Stimulated activated CD8-positive, alpha-beta memory T cell treated with anti-CD3 and anti-CD28 coated beads, Interleukin-12 subunit alpha, Interleukin-12 subunit beta, amount 100 ng/mL, for 4 hours (primary cell): ENCODE results near the gene PREP.
"Not testable (repeated sequence)": the region's sequence is repeated elsewhere in the genome, so short reads cannot be mapped to it uniquely, and the experiment has no call there.

Experiments used
- DNase-seq: peaks from one replicate; pipeline ENCODE4 v3.0.0-alpha.2; 2020; ENCODE audit warnings: low read depth

Gene PREP

DNA sequence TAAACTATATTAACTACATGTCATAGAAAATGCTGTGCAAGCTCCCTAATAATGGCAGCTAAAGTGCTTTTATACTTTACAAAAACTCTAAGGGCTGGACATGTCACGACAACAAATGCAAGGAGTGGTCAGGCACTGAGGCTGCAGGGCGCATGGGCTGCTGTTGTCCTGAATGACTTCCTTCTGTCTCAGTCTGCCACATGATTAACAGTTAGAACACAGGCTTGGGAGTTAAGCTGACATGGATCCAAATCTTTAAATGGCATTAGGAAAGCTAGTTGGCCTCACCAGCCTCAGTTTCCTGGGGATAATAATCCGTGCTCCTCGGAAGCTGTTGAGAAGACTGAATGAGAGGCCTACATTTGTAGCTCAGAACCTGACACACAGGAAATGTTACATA lies 57.4 kb downstream of the PREP start:
- no peak for DNase-seq

DNA sequence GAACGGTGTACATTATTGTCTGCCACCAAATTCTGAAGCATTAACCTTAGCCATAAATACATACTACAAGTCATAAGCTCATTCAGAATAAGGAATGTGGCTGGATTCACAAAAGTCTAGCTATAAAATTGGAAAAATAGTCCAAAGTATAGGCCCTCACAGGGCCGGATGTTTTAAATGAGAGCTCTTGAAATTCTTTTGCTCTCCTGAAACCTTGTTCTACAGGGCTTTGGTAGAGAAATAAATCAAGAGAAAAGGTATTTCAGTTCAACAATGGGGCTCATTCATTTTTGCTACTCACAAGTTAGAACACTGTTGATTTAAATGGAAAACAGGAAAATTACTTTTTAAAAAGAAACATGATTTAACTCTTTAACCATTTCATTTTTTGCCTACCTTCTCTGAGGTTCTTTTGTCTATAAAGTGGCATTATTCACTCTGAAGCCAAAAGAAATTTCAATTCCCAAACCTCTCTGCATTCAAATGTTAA lies 58.0 kb downstream of the PREP start:
- no peak for DNase-seq

DNA sequence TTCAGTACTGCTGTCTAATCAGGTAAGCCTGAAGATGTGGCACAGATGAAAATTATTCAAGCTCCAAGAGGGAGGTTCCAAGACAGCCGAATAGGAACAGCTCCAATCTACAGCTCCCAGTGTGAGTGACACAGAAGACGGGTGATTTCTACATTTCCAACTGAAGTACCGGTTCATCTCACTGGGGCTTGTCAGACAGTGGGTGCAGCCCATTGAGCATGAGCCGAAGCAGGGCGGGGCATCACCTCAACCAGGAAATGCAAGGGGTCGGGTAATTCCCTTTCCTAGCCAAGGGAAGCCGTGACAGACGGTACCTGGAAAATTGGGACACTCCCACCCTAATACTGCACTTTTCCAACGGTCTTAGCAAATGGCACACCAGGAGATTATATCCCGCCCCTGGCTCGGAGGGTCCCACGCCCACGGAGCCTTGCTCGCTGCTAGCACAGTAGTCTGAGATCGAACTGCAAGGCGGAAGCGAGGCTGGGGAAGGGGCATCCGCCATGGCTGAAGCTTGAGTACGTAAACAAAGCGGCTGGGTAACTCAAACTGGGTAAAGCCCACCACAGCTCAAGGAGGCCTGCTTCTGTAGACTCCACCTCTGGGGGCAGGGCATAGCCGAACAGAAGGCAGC lies 64.4 kb downstream of the PREP start:
- DNase-seq: not testable (repeated sequence)

DNA sequence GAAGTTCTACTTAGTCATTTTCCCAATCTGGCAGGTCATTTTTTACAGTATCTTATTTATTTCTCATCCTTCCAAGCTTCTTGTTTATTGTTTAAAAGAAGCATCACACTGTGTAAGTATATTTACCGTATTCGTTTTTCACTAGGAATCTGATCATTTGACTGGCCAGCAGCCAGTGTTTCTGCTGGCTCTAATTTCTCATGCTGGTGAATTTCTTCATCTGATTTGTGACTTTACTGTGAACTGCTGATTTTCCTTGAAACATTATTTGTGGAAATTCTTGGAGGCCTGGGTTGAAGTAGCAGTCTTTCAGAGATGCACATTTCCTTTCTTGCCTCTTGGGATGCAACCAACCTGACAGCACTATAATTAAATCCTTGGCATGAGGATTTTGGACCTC lies 65.9 kb downstream of the PREP start:
- DNase-seq: no peak

DNA sequence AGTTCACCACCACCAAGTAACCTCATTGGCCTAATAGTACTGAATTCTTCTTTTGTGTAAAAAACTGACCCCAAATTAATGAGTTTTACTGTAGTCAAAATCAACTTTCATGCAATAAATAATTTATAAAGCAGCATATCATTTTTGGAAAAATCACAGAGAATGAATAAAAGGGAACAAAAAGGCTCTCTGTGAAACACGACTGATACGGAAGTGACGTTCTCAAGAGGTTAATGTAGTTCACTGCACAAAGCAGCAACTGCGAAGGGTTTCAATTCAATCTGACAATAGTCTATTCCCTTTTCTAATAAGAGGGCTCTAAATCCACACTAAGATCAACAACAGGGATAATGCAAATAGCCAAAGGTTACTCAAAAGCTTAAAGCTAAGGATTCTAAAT lies 70.3 kb downstream of the PREP start:
- DNase-seq: no peak

DNA sequence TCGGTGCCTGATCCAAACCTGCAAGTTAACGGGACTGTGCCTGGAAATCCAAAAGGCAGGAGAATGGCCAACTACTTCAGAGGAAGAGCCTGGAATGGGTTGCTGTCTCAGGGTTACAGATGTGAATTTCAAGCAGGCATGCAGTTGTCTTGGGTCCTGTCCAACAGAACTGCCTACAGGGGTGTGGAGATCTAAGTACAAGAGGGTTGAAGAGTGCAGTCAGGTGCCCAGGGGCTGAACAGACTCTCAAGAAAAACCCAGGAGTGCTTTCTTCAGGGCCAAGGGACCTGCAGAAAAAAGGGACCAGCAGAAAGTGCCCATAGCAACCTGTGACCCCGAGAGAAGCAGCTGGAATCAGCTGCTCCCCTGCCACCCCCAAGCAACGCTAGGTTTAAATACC lies 71.0 kb downstream of the PREP start:
- DNase-seq: no peak

DNA sequence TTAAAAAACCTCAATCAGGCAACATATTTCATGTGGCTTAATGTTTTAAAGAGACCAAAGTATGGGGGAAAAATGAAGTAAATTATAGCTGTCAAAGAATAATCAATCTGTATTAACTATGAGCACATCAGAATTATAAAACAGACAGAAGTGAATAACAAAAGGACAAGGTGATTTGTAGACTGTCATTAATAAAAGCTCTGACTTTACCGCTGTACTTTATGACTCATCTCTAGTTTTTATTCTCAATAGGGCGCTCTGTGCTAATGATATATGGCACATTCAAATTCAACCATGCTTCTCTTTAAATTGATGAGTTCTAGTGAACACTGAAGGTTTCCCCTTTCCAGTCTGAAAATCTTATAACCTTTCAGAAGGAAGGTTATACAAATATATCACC lies 72.0 kb downstream of the PREP start:
- DNase-seq: no peak

DNA sequence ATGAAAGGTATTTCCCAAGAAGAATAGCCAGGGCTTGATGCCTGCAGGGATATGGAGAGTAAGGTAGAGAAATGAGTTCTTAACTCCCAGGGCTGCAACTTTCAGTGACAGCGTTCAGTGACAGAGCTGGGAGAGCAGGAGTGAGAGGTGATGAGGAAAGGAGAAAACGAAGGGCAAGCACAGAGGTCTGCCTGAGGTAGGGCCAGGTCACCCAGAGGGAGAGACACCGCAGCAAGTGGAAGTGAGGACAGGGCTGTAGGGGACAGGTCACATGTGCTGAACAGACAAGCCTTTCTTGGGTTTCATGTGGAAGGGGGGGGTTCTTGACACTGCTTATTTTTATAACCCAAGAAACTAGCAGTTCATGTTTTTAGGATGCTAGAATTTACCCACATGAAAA lies 72.5 kb downstream of the PREP start:
- DNase-seq: no peak

DNA sequence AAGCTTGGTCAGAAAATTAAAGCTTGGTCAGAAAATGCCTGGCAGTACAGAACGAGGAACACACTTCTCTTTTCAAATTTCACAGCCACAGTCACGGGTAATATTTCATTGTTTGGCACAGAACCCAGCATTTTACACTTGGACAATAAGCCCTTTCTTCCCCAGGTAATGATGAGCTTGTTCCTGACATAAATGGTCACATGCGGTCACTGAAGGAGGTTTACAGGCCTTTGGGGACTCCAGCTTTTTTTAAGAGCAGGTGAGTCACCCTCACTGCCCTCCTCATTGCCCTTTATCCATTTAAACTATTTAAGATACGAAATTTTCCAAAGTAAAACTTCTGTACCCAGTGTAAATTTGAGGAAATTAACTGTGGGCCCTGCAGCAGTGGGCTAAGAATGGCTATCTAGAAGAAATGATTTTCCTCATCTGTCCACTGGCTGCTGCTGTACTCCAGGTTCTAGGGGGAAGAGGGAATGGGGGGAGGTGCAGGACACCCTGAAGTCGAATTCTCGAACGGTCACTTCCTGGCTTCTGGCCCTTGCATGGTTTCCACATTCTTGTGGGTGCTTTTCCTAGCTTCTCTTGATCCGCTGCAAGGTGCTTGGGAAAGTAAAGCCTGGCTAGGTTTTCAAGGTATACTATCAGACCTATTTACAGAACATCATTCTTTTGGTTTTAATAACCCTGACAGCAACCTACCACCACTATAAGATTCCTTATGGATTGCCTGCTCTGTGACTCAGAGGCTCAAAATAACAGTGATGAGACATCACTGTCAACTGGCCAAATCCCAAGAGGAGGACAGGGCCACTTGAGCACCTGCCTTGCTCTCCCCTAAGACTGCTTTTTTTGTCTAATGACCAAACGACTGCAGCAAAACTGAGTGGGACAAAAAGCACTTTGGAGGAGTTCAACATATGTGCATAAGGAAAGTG lies 75.8 kb downstream of the PREP start:
- DNase-seq: no peak

DNA sequence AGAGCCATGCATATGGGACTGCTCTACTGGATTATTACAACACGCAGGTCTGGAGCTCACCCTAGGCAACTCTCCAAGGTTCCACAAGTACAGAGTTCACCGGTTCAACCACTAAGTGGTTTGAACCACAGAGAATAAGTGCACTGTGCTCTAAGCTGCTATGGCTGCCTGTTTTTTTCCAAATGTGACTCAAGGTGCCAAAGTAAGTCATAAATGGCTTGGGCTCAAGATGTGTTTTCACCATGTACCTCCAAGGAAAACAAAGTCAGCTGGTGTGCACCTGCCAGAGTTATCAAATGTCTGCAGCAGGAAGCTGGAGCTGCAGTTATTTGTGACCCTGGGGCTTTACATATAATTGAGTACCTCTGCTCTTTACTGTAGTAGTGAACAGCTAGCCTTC lies 76.7 kb downstream of the PREP start:
- DNase-seq: no peak

DNA sequence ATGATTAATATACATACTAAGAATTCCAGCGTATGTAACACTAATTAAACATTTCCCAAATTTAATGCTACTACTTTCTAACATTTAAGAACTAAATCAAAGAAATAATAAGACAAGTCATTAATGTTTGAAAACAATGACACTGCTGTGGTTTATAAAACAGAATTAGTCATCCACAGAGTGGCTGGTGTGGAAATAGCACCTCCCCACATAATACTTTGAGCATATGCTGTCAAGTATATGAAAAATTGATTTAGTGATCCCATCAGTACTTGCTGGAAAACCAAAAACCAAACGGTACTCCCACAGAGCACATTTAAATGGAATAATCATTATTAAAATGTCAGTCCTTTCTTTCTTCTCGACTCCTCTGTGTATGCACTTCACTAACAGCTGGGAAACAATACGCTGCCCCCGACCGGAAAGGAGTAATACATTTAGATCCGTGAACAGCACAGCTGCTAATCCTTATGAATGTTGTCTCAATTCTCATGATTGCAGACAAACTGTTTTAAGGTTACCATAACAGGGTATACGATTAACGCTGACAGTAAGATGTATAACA lies 78.4 kb downstream of the PREP start:
- no peak for DNase-seq

DNA sequence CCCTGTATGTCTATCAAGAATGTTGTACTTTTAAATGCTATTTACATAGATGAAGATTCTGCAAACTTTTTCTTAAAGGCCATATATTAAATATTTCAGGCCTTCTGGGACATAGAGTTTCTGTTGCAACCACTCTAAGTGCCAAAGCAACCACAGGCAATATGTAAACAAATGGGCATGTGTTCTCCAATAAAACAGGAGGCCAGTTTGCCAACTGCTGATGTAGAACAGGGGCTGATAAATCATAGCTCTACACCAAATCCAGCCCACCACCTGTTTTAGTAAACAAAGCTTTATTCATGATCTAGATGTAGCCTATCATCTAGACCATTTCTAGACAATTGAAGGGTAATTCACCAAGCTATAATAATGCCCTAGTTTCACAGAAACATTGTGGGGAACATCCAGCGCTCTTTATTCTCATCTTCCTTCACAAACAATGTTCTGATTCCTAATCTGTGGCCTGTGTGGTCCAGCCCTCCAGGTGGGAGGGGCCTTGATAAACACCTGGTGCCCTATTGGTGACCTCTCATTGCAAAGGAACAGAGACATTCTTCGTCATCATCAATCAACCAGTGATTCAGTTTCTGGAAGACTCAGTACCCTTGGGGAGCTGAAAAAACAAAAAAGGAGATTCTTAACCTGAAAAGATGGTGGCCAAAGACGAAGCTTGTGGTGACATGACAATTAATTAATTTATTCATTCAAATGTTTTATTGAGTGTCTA lies 80.2 kb downstream of the PREP start:
- no peak for DNase-seq

DNA sequence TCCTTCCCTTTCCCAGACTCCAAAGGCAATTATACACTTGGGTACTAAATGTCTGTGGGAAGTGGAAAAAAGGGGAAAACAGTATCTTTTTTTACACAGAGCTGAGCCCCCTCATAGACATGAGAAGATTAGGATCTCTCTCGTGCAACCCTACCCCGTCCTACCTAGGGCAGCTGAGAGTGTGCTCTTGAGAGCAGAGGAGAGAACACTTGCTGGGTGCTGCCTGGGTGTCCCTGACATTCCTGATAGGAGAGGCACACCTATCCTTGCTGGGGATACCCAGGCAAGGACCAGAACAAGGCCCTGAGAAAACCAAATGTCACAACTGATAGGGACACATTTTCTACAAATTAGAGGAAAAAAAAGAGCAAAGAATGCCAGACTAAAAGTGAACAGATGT lies 81.2 kb downstream of the PREP start:
- no peak for DNase-seq

DNA sequence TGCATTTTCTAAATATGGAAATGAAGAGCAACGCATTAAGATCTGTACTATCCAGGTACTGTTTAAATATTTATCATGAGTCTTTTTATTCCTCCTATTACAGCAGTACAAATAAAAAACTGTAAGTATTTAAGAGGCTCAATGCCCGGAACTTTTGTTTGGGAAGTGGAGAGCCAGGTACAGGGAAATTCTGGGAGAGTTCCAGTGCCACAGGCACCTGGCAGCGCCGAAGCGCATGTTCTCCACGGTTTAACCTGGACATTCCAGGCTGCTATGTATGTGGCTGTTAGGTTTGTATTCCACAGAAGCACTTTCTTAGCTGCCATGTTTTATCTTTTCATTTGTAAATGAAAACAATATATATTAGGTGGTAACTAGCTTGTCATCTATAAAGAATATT lies 81.7 kb downstream of the PREP start:
- no peak for DNase-seq

DNA sequence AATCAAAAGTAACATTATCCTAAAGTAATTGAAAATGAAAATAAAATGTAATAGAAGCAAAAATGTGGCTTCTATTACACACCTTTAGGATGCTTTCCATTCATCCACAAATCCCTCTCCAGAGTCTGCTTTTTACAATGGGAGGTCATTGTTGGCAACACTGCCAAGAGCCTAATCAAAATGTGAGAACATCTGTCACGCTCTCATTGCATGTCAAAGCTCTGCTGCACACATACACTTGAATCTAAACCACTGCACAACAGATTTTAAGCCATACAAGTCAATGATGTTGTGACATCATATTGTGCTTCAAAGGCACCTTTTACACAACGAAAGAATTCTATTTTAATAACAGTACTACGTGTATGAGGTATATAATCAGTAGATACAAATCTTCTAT lies 82.1 kb downstream of the PREP start:
- DNase-seq: no peak

DNA sequence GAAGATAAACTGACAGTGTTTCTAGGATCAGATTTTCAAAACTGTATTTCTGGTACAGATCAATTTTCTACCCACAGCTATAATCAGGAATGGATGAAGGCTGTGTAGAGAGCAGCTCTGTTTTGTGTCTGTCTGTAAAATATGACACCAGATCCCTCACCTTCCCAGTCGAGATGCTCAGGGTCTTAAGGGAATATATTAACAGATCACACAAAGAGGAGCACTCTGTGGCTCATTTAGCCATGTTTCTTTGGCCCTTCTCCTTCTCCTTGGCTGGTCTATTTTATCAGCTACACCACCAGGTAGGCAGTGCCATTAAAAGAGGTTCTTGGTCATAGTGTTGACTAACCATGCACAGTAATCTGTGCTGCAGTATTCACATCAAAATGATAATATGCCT lies 82.6 kb downstream of the PREP start:
- no peak for DNase-seq

DNA sequence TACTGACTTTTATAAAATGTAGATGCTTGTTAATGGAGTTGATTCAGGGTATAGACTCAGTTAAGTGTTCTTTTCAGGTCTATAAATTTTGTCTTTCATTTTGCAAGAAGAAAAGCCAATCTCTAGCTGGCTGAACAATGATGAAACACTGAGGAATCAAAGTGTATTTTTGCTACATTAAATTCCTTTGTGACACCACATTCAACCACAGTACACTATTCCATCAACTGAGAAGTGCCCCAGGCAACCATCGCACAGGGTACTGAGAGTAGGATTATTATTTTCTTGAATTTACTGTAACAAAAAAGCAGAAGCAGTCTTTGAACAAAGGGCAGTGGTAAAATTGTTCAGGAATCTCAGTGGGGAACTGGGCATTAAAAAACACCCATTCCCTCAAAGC lies 83.6 kb downstream of the PREP start:
- DNase-seq: no peak

DNA sequence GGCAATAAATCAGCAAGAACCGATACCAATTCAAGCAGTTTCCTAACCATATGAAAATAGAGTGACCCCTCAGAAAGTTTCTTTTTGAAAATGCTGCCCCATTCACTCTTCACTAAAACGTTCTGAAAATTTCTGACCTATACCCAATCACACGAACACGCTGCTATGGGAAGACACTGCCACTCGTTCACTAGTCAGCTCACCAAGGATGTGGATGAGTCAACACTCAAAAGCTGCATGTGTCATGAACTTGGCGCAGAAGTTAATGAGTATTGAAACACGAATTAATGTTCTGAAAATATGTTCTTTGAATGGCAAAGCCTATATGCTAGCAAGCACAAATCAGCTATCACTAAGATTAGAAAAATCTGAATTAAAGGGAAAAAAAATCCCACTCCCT lies 84.2 kb downstream of the PREP start:
- no peak for DNase-seq

DNA sequence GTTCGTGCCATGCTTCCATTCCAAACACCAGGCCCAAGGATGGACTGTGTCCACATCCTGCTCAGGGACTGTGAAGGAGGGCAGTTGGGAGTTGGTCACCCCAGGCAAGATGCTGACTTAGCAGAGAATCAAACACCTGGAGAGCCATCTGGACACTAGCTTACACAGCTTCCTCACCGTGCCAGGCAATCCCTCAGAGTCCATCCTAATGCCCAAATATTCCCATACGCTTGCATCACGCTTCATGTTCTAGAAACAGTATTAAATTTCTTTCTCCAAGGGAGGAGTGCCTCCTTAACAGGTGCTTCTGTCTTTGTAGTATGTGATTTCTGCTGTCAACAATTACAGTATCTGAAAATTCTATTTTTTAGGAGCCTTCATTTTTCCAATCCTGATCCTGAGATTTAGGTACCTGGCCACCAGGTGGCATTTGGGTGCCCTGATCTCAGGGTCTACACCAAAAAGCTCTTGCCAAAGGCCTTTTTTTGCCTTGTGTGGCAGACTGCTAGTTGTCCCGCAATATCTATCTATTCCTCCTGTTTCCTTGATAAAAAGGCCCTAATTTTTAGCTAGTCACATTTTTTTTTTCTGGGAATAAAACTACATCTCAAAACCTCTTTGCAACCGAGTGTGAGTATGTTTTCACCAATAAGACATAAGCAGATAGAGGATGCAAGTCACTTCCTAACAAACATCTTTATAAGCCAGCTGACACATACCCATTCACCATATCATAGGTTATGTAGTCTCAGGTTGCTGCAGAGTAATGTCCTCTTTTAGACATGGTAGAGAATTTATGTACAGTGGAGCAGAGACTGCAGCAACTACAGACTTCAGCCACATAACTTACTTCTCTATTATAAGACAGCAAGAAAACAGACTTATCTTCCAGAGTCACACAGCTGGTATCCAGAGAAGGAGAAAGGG lies 85.0 kb downstream of the PREP start:
- DNase-seq: no peak

DNA sequence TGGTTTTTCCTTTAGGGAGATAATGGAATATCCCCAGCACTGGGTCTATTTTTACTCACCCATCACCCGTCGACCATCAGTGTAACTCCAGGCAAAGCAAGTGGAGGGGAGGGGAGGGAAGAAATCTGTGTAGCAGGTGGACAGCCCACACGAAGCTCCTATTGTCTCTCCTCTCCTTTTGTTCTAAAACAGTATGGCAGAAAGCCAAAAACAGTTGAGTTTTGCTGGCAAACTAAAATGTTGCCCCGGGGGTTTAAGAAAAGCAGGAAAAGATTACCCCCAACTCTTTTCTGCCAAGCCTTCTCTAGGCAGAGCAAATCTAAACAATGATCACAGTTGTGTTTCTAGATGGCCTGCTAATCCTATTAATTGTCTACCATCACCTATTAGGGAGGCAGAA lies 89.7 kb downstream of the PREP start:
- DNase-seq: no peak

DNA sequence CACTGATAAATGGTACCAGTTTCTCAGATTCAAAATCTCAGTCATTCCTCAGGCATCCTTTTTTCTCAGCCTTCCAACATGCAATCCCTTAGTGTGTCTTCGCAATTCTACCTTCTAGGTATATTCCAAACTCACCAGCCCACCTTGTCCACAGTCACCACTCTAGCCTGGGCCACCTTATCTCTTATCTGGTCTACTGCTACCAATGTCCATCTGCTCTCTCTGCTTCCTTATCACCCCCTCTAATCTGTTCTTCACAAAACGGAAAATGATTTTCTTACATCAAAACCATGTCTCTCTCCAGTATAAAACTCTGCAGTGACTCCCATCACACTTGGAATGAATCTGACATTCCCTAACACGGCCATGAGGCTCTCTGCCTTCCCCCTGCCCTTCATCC lies 91.9 kb downstream of the PREP start:
- DNase-seq: no peak
